ENCODE data around the gene CAMK2G.

CAMK2G gene

DNA sequence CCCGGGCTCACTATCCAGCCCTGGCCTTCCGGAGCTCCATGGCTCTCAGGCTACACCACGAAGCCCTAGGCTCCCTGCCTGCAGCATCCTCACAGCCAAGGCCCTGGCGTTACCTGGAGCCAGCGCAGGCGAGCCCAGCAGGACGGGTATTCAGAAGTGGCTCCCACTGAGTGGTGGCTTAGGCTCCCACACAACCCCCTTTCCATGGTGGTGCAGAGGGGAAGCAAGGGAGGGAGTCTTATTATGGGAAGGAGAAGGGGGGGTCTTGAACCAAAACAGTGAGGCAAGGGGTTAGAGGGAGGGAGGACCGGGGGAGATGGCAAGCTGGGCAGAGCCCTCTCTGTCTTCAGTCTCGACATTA lies 33.3 kb downstream of the CAMK2G start:
- DNase-seq, result no peak
- Histone ChIP-seq H3K4me3 (ENCODE audit: low read depth, low read length) (no peak overlapping the region), H3K27me3 (replicated peaks) (no peaks in the 10 kb centered on the region), H3K27ac (no peak overlapping the region), H3K36me3 (replicated peaks) (peaks cover 14% of the 10 kb centered on the region)
- in situ Hi-C loops (cut with HindIII; ENCODE audit: low pct_ligation_motif_present, low sequenced_read_pairs), result no loop called here
- TF ChIP-seq, protein P1, sequence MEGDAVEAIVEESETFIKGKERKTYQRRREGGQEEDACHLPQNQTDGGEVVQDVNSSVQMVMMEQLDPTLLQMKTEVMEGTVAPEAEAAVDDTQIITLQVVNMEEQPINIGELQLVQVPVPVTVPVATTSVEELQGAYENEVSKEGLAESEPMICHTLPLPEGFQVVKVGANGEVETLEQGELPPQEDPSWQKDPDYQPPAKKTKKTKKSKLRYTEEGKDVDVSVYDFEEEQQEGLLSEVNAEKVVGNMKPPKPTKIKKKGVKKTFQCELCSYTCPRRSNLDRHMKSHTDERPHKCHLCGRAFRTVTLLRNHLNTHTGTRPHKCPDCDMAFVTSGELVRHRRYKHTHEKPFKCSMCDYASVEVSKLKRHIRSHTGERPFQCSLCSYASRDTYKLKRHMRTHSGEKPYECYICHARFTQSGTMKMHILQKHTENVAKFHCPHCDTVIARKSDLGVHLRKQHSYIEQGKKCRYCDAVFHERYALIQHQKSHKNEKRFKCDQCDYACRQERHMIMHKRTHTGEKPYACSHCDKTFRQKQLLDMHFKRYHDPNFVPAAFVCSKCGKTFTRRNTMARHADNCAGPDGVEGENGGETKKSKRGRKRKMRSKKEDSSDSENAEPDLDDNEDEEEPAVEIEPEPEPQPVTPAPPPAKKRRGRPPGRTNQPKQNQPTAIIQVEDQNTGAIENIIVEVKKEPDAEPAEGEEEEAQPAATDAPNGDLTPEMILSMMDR (IDR thresholded peaks at IDR 0.05; ENCODE audit: low read depth, low read length, missing control alignments), result no peak

DNA sequence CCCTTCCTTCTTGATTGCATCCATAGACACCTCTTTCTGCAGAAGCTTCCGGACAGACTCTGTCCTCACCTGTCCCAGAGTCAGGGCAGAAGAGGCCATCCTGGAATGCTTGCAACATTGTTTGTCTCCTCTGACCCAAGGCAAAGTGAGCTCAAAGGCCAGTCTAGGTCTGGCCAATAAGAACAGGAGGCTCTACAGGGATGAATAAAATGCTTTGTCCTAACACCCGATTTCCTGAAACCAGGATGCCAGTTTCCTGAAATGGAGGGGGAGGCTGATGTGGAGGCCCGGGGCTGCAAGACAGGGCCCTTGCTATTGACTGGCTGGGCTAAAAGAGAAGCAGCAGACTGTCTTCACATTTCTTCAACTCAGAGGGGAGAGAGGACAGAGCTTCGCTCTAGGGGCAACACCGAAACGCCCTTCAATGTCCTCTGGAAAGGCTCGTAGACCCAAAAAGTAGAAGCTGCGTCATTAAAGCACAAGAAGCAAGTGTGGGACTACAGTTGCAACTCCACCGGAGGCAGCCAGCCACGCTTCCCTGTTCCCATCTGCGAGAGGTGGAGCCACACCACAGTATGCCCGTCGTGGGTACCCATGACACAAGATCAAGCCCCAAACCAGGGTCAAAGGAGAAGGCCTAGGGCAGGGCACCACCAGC lies 33.8 kb downstream of the CAMK2G start:
- peaks cover 14% of the 10 kb centered on the region for H3K36me3 ChIP-seq (replicated peaks)
- in situ Hi-C loops (cut with HindIII; ENCODE audit: low pct_ligation_motif_present, low sequenced_read_pairs), result no loop called here
- TF ChIP-seq, protein P1 (IDR thresholded peaks at IDR 0.05; ENCODE audit: low read depth, low read length, missing control alignments), result no peak
- H3K27me3 ChIP-seq (replicated peaks), result no peaks in the 10 kb centered on the region
- no peak overlapping the region for H3K27ac ChIP-seq
- no peak overlapping the region for H3K4me3 ChIP-seq (ENCODE audit: low read depth, low read length)
- DNase-seq, result no peak

DNA sequence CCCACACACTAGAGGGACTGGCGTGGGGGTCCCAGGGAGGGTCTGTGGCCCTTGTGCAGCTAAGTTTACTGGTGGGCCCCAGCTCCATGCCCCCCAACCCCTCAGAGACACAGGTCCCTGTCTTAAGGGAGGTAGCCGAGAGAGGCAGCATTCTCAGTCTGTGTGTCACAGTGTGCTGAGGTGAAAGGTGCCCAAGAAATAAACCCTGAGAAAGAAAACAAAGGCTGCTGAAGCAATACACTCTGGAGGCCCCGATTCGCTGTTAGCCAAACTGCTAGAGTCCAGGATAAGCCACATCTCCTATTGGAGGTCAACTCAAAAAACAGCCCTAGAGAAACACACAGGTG lies 34.3 kb downstream of the CAMK2G start:
- Histone ChIP-seq H3K27ac (no peak overlapping the region), H3K27me3 (replicated peaks) (no peaks in the 10 kb centered on the region), H3K36me3 (replicated peaks) (peaks cover 14% of the 10 kb centered on the region), H3K4me3 (ENCODE audit: low read depth, low read length) (no peak overlapping the region)
- in situ Hi-C loops (cut with HindIII; ENCODE audit: low pct_ligation_motif_present, low sequenced_read_pairs), result no loop called here
- TF ChIP-seq, protein P1 (IDR thresholded peaks at IDR 0.05; ENCODE audit: low read depth, low read length, missing control alignments), result no peak
- DNase-seq, result no peak

DNA sequence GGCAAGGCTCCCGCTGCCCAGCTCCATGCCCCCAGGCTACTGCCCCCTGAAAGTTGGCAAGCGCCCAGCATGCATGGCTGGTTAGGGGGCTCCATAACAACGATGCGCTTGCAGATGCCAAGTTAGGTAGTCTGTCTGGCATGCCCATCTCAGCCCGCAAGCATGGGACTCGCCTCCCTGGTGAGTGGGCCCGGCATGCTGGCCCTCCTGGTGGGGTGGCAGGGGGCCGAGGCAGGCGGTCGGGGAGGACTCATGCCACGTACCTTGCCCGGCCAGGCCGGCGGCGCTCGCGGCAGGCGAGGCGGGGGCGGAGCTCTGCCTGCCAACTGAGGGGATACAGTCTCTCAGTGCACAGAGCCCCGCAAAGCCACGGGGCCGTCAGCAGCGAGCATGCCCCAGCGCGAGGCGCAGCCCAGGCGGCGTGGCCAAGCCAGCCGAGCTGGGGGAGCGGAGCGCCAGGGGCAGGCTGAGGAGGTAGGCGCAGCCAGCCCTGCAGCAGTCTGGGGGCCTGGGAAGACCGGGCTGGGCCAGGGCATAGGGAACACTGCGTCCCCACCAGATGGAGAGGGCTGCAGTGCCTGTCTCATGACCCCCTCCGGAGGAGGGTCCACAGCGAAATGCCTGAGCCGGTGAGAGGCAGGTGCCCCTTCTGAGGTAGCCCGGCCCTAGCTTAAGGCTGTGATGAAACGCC lies 34.9 kb downstream of the CAMK2G start:
- H3K27me3 ChIP-seq (replicated peaks), result no peaks in the 10 kb centered on the region
- in situ Hi-C loops (cut with HindIII; ENCODE audit: low pct_ligation_motif_present, low sequenced_read_pairs), result no loop called here

DNA sequence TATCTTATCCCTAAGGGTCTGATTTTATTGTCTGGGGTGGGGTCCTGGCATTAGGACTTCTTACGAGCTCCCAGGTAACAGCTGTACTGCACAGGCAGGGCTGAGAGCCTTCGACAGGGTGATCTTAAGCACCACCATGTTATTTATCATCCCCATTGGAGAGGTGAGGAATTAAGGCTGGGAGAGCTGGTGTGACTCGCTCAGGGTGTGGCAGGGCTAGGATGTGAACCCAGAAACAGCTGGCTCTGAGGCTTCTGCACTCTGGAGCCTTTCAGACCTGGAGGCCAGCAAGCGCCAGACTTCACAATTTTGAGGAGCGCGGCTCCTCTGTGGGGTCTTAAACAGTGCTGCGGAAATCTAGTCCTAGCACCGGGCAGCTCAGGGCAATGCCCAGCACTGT lies 35.5 kb downstream of the CAMK2G start:
- in situ Hi-C loops (cut with HindIII; ENCODE audit: low pct_ligation_motif_present, low sequenced_read_pairs), result no loop called here
- Histone ChIP-seq H3K27ac (no peak overlapping the region), H3K36me3 (replicated peaks) (peaks cover 14% of the 10 kb centered on the region)

More for the DNA sequence above, 34.9 kb downstream of the CAMK2G start:
- DNase-seq, result no peak
- Histone ChIP-seq H3K27ac (no peak overlapping the region), H3K4me3 (ENCODE audit: low read depth, low read length) (no peak overlapping the region), H3K36me3 (replicated peaks) (peaks cover 14% of the 10 kb centered on the region)
- TF ChIP-seq, protein P1 (IDR thresholded peaks at IDR 0.05; ENCODE audit: low read depth, low read length, missing control alignments), result no peak

More for the DNA sequence above, 35.5 kb downstream of the CAMK2G start:
- TF ChIP-seq, protein P1 (IDR thresholded peaks at IDR 0.05; ENCODE audit: low read depth, low read length, missing control alignments), result no peak
- DNase-seq, result no peak
- Histone ChIP-seq H3K4me3 (ENCODE audit: low read depth, low read length) (no peak overlapping the region), H3K27me3 (replicated peaks) (no peaks in the 10 kb centered on the region)

All from brain microvascular endothelial cell (primary cell).